ENCODE results near the gene GRM4.

The GRM4 gene

GRCh38 chr6:33980176-33981175 is 165.4 kb downstream of the GRM4 start:
- no peak for DNase-seq (ENCODE audit: low spot score)

DNA sequence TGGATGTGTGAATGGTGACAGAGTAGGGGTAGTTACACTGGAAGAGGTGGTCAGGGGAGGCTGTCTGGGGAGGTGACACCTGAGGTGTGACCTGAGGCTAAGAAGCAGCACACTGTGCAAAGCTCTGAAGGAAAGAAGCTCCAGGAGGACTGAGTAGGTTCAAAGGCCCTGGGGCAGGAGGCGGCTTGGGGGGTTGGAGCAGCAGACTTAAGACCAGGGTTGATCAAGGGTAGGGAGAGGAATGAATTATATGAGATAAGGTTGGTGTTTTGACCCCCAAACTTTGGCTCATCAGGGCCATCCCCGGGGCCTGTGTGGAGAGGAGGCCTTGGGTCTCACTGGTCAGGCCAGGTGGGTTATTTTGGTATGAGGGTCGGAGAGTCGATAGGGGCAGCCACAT is 166.1 kb downstream of the GRM4 start:
- no peak for DNase-seq (ENCODE audit: low spot score)

DNA sequence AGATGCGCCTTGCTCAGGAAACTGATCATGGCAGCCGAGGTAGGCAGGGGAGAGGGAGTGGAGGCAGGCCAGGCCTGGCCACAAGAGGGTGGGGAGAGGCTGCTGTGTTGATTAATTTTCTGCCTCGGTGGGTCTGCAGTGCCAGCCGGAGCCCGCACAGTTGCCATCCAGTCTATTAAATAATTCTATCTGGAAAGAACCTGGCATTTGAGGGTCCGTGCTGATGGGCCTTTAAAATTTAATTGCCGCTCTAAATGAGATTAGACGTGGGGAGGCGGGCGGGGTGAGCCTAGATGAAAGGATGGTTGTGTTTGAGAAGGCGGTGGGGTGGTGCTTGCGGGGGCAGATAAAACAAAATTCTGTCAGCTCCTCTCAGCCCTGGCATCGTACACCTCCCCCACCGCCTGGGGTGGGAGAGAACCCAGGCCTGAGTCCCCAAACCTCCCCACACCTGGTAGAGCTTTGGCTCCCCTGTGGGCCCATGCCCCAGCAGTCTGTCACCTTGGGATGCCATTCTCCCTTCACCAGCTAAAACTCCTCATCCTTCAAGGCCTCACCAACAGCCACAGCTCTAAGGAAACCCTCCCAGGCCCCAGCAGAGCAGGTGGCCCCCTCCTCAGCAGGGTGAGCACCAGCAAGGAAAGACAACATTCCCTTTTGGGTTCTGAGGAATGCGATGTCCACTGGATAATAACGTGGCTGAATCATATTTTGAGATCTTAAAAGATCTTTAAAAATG is 167.3 kb downstream of the GRM4 start:
- DNase-seq (ENCODE audit: low spot score), result no peak

DNA sequence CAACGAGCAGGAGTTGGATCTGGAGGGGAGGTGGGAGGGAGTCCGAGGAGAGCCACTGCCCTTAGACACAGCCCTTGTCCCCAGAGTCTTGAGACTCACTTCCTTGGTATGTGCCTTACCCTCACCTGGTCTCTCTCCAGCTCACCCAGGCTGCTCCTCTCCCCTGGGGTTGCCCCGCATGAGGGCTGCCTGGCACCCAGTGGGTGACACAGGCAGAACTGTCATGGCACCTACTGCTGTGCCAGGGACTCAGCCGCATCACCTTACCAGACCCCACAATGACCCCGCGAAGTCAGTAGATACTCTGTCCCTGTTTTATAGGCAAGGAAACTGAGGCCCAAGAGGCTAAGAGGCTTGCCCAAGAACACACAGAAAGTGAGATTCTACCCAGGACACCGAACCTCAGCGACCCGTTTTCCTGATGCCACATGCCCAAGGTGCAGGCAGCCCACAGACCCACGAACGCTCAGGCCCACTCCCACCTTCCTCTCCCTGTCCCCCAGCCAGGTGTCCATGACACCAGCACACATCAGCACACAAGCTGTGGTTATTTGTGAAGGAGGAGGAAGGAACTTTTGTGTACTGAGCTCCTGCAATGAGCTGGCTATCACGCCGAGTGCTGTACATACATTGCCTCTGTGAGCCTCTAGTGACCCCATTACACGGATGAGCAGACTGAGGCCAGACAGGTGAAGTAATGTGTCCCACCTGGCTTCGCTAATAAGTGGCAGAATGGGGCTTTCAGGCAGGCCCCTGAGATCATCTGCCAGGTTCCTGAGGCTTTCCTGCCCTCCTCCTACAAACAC is 168.1 kb downstream of the GRM4 start:
- no peak for DNase-seq (ENCODE audit: low spot score)

DNA sequence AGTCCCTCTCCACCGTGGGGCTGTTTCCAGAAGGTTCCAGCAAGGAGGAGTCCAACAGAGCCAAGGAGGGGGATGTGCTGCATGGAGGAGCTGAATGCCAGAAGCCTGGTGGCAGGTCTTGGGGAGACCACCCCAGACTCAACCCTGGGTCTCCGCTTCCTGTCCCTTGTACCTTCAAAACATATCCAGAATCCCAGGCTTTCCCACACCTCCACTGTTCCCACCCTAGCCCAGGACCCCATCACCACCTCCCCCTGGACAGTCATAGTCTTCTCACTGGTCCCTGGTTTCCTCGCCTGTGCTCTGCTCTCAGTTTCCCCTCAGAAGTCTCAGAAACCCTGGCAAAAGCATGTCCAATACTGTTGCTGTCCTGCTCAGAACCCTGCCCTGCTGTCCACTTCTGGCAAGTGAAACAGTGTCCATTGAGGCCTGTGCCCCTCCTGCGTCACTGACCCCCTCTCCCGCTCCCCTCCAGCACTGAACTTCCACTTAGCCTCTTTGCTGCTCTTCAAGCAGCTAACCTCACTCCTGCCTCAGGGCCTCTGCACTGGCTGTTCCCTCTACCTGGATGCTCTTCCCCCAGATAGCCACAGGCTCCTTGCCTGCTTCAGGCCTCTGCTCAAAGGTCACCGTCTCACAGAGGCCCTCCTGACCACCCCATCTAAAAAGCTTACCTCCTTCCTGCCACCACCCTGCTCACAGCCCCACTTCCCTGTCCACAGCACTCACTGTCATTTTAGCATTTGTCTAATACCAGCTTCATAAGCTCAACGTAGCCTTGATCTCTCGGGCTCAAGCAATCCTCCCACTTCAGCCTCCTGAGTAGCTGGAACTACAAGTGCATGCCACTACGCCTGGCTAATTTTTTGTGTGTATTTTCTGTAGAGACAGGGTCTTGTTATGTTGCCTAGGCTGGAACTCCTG is 169.2 kb downstream of the GRM4 start:
- DNase-seq (ENCODE audit: low spot score), result no peak

- no peak for DNase-seq (ENCODE audit: low spot score)
Measured at GRCh38 chr6:33975661-33976436, 170.0 kb downstream of the GRM4 start.

DNA sequence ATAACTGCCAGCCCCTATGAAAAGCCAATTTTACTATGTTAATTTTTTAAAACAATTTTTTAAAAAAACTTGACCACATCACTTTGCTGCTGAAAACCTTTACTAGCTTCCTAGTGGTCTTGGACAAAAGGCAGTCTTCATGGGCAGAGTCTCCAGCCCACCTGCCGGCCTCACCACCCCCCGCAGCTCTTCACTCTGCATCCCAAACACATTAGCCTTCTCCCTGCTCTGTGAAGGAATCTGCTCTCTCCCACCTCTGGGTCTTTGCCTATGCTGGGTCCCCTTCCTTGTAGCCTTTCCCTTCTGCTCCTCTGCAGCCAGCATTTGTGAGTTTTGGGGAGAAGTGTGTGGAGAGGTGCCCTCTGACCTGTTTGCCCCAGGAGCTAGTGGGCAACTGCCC is 171.4 kb downstream of the GRM4 start:
- no peak for DNase-seq (ENCODE audit: low spot score)

GRCh38 chr6:33974030-33974429 is 171.9 kb downstream of the GRM4 start:
- no peak for DNase-seq (ENCODE audit: low spot score)

DNA sequence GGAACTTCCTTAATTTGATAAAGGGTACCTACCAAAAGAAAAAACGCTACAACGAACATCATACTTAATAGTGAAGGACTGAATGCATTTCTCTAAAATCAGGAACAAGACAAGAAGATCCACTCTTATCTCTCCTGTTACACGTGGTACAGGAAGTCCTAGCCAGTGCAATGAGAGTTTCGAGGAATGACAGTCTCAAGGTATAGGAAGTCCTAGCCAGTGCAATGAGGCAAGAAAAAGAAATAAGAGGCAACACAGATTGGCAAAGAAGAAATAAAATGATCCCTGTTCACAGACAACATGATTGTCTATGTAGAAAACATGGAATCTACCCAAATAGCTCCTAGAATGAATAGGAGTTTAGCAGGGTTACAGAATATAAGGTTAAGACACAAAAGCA is 174.3 kb downstream of the GRM4 start:
- no peak for DNase-seq (ENCODE audit: low spot score)

Small RNA genes within 50 kb of the gene (small RNA-seq; reads per million reads assigned to genes)
- gene MIR1275, result 0 to 0.04 reads per million in 2 experiments
